CD4-positive, alpha-beta T cell treated with Interleukin-10 for 1 hour (primary cell): ENCODE measurements around the gene HELT.
"Not testable (repeated sequence)": the region's sequence is repeated elsewhere in the genome, so short reads cannot be mapped to it uniquely, and the experiment has no call there.

Experiments
- DNase-seq: peaks from one replicate; pipeline ENCODE4 v3.0.0-alpha.2; 2020

HELT gene

GRCh38 chr4:185039508-185040273, 21.4 kb downstream of the HELT start:
- DNase-seq = peak; percentile 64

GRCh38 chr4:185040523-185040922, 22.2 kb downstream of the HELT start:
- DNase-seq = no peak

DNA sequence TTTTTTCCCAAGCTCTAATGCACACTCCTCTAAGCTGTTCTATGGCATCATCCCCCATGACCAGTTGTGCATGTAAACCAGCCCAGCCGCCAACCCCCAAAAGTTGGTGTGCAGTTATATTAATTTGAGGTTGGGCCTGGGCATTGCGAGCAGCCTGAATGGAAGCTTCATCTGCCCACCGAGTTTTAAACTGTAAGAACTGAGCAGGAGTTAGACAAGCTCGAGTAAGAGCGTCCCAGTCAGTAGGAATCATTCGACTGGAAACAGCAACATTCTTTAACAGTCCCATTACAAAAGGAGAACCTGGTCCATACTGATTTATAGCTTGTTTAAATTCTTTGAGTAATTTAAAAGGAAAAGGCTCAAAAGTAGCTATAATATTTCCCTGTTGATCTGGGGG, 32.0 kb downstream of the HELT start:
- not testable (repeated sequence) for DNase-seq

DNA sequence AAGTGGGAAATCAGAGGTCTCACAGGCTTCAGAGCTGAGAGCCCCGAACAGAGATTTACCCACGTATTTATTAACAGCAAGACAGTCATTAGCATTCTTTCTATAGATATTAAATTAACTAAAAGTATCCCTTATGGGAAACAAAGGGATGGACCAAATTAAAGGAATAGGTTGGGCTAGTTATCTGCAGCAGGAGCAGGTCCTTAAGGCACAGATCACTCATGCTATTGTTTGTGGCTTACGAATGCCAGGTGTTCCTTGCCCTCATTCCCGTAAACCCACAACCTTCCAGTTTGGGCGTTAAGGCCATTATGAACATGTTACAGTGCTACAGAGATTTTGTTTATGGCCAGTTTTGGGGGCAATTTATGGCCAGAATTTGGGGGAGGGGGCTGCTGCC, 33.0 kb downstream of the HELT start:
- not testable (repeated sequence) for DNase-seq

DNA sequence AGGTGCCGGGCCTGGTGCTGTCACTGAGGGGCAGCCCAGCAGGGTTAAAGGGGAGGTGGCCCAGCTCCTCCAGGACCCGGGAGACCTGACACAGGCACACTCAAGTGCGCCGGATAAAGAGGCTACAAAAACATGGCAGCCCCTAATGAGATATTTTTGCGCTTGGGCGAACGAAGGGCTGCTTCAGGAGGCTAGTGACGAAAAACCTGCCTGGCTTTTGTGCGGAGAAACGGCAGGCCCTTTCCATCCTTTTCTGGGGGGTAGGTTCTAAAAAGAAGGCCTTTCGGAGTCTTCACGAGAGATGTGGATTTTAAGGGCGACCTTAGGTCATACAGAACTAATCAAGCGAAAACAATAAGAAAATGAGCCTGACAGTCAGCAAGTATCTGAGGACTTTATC, 35.5 kb downstream of the HELT start:
- no peak for DNase-seq

GRCh38 chr4:185054272-185054671, 36.0 kb downstream of the HELT start:
- no peak for DNase-seq

- DNase-seq = no peak
Observed at GRCh38 chr4:185054886-185055285, 36.6 kb downstream of the HELT start.

GRCh38 chr4:185061610-185062009, 43.3 kb downstream of the HELT start:
- DNase-seq = no peak

- no peak for DNase-seq
Observed at GRCh38 chr4:185062606-185063005, 44.3 kb downstream of the HELT start.

DNA sequence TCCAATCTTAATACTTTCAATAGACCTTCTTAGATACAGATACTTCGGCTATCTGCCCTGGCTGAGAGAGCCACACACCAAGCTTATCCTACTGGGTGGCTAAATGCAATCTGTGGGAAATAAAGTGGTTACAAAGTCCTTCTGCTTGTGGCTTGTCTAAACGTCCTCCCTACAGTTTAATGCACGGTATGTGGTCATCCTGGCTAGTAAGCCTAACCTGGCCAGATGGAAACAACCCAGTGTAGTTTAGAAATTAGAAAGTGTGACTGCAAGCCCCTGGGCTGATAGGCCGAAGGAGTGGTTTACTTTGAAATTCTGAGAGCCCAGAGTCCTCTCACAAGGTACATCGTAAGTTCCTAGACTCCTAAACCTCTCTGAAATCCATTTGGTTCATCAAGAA, 47.9 kb downstream of the HELT start:
- no peak for DNase-seq

GRCh38 chr4:185068837-185069236, 50.5 kb downstream of the HELT start:
- no peak for DNase-seq
